Activated naive CD4-positive, alpha-beta T cell treated with anti-CD3 and anti-CD28 coated beads, Interleukin-2, amount 50 U/mL, for 72 hours (primary cell): ENCODE measurements around the gene EIF4E3. TPM values are rescaled to one million over a fixed set of nuclear protein-coding genes. Genes with fewer than 3 reads are reported as not detected.
A peak's percentile ranks its signal among the peaks of the same experiment; 100 is the strongest.

ENCODE experiments used
- ATAC-seq, 2 donors: fragments of 150-1000 bp; cut with Tn5 transposase; 2 replicates each; pipeline ENCODE4 v1.10.0; 2021; ENCODE audit warnings: mild to moderate bottlenecking in 2 of 2, moderate library complexity in 2 of 2
- DNase-seq, 2 donors: peaks; one replicate each; pipeline ENCODE4 v3.0.0; 2021 to 2022; ENCODE audit warnings: low spot score in 2 of 2
- H3K27ac Mint-ChIP-seq, 2 donors: one replicate each; pipeline ENCODE4 v1.8.0; 2022; ENCODE audit warnings: mild to moderate bottlenecking in 2 of 2, mixed read lengths in 2 of 2
- H3K36me3 Mint-ChIP-seq, 2 donors: one replicate each; pipeline ENCODE4 v1.8.0; 2022; ENCODE audit warnings: mixed read lengths in 2 of 2
- H3K9me3 Mint-ChIP-seq, 2 donors: one replicate each; pipeline ENCODE4 v1.8.0; 2022; ENCODE audit warnings: mixed read lengths in 2 of 2
- total RNA-seq, 2 donors: library from RNA; stranded (reverse); gene quantifications; one replicate each; pipeline ENCODE4 v1.2.3, GENCODE V29; 2022

The EIF4E3 gene
- total RNA-seq: 10 to 100 TPM; 24.6 to 29.7 TPM

- peaks cover 8 to 10% of the 10 kb centered on the region in 2 donors for H3K36me3 Mint-ChIP-seq
- ATAC-seq: peak; percentile 64 to 68
- peak within 1 kb of the TSS; percentile 88 for H3K27ac Mint-ChIP-seq
- H3K9me3 Mint-ChIP-seq: no peaks in the 10 kb centered on the region
- DNase-seq: peak; percentile 49 to 67
Observed at GRCh38 chr3:71725271-71725991, at the start of gene EIF4E3. Gene EIF4E3 (minus strand): TSS chr3:71725402. CDS start chr3:71725367, 35 bp downstream.

GRCh38 chr3:71771884-71772283 lies 46.7 kb upstream of the EIF4E3 start:
- no peaks in the 10 kb centered on the region for H3K36me3 Mint-ChIP-seq
- ATAC-seq: no peak

GRCh38 chr3:71771126-71771525 lies 45.9 kb upstream of the EIF4E3 start:
- Mint-ChIP-seq H3K9me3 (no peaks in the 10 kb centered on the region), H3K27ac (no peak overlapping the region), H3K36me3 (no peaks in the 10 kb centered on the region)
- ATAC-seq: no peak
- DNase-seq: no peak

More at GRCh38 chr3:71771884-71772283, 46.7 kb upstream of the EIF4E3 start:
- no peak for DNase-seq
- Mint-ChIP-seq H3K9me3 (no peaks in the 10 kb centered on the region), H3K27ac (no peak overlapping the region)

GRCh38 chr3:71763426-71763825 lies 38.2 kb upstream of the EIF4E3 start:
- no peak for ATAC-seq
- DNase-seq: no peak
- H3K9me3 Mint-ChIP-seq: no peaks in the 10 kb centered on the region

GRCh38 chr3:71760140-71760539 lies 34.9 kb upstream of the EIF4E3 start:
- no peak for ATAC-seq
- DNase-seq: no peak
- Mint-ChIP-seq H3K9me3 (no peaks in the 10 kb centered on the region), H3K27ac (no peak overlapping the region), H3K36me3 (peaks cover 0 to 3% of the 10 kb centered on the region in 2 donors)

More at GRCh38 chr3:71763426-71763825, 38.2 kb upstream of the EIF4E3 start:
- H3K27ac Mint-ChIP-seq: no peak overlapping the region
- H3K36me3 Mint-ChIP-seq: no peaks in the 10 kb centered on the region

- H3K36me3 Mint-ChIP-seq: peaks cover 0 to 5% of the 10 kb centered on the region in 2 donors
- ATAC-seq (no peak), DNase-seq (no peak)
- H3K9me3 Mint-ChIP-seq: no peaks in the 10 kb centered on the region
- no peak overlapping the region for H3K27ac Mint-ChIP-seq
Observed at GRCh38 chr3:71759401-71759800, 34.2 kb upstream of the EIF4E3 start.

GRCh38 chr3:71758091-71758490 lies 32.9 kb upstream of the EIF4E3 start:
- DNase-seq: no peak
- ATAC-seq: no peak
- Mint-ChIP-seq H3K27ac (no peak overlapping the region), H3K36me3 (peaks cover 0 to 5% of the 10 kb centered on the region in 2 donors), H3K9me3 (no peaks in the 10 kb centered on the region)

GRCh38 chr3:71754610-71755253 lies 29.5 kb upstream of the EIF4E3 start:
- H3K27ac Mint-ChIP-seq: no peak overlapping the region
- no peak for ATAC-seq
- DNase-seq: no peak
- peaks cover 0 to 5% of the 10 kb centered on the region in 2 donors for H3K36me3 Mint-ChIP-seq
- H3K9me3 Mint-ChIP-seq: no peaks in the 10 kb centered on the region

GRCh38 chr3:71753701-71754609 lies 28.8 kb upstream of the EIF4E3 start, which contains the start of gene GPR27:
Gene GPR27 (plus strand): TSS chr3:71753855. CDS start chr3:71754050, 195 bp downstream.
- Mint-ChIP-seq H3K36me3 (peaks cover 0 to 5% of the 10 kb centered on the region in 2 donors), H3K27ac (no peak within 1 kb of the TSS), H3K9me3 (no peaks in the 10 kb centered on the region)
- ATAC-seq (peak; percentile 63 to 79), DNase-seq (peak in 1 of 2 donors; percentile 35)

GRCh38 chr3:71752831-71753700 lies 27.9 kb upstream of the EIF4E3 start:
- H3K36me3 Mint-ChIP-seq: peaks cover 0 to 5% of the 10 kb centered on the region in 2 donors
- ATAC-seq (peak in 1 of 2 donors; percentile 38), DNase-seq (no peak)
- no peak overlapping the region for H3K27ac Mint-ChIP-seq
- no peaks in the 10 kb centered on the region for H3K9me3 Mint-ChIP-seq

- Mint-ChIP-seq H3K27ac (no peak overlapping the region), H3K9me3 (no peaks in the 10 kb centered on the region), H3K36me3 (peaks cover 0 to 5% of the 10 kb centered on the region in 2 donors)
- DNase-seq (no peak), ATAC-seq (no peak)
Observed at GRCh38 chr3:71751602-71752001, 26.4 kb upstream of the EIF4E3 start.

GRCh38 chr3:71744738-71745137 lies 19.5 kb upstream of the EIF4E3 start:
- no peak for DNase-seq
- peaks cover 11 to 26% of the 10 kb centered on the region in 2 donors for H3K9me3 Mint-ChIP-seq
- no peak overlapping the region for H3K27ac Mint-ChIP-seq
- no peak for ATAC-seq
- H3K36me3 Mint-ChIP-seq: peaks cover 10 to 27% of the 10 kb centered on the region in 2 donors

- peaks cover 11 to 27% of the 10 kb centered on the region in 2 donors for H3K36me3 Mint-ChIP-seq
- H3K9me3 Mint-ChIP-seq: peaks cover 11 to 26% of the 10 kb centered on the region in 2 donors
- DNase-seq: no peak
- ATAC-seq: no peak
- H3K27ac Mint-ChIP-seq: no peak overlapping the region
Observed at GRCh38 chr3:71742621-71743020, 17.4 kb upstream of the EIF4E3 start.

- Mint-ChIP-seq H3K36me3 (peaks cover 6 to 7% of the 10 kb centered on the region in 2 donors), H3K27ac (no peak overlapping the region), H3K9me3 (peaks cover 4 to 5% of the 10 kb centered on the region in 2 donors)
- no peak for DNase-seq
- ATAC-seq: no peak
Observed at GRCh38 chr3:71734881-71735280, 9.7 kb upstream of the EIF4E3 start.

GRCh38 chr3:71733319-71733718 lies 8.1 kb upstream of the EIF4E3 start:
- no peak overlapping the region for H3K27ac Mint-ChIP-seq
- ATAC-seq (no peak), DNase-seq (no peak)

GRCh38 chr3:71732637-71733036 lies 7.4 kb upstream of the EIF4E3 start:
- peaks cover 4 to 5% of the 10 kb centered on the region in 2 donors for H3K9me3 Mint-ChIP-seq
- ATAC-seq (no peak), DNase-seq (no peak)
- peaks cover 6% of the 10 kb centered on the region in 2 donors for H3K36me3 Mint-ChIP-seq
- no peak overlapping the region for H3K27ac Mint-ChIP-seq

More at GRCh38 chr3:71733319-71733718, 8.1 kb upstream of the EIF4E3 start:
- H3K36me3 Mint-ChIP-seq: peaks cover 6 to 7% of the 10 kb centered on the region in 2 donors
- H3K9me3 Mint-ChIP-seq: peaks cover 4 to 5% of the 10 kb centered on the region in 2 donors
